Smooth muscle cell (in vitro differentiated cells): Measurements from ENCODE around the gene ST8SIA1. TPM values are rescaled to one million over a fixed set of nuclear protein-coding genes. Genes with fewer than 3 reads are reported as not detected.
"Not testable (repeated sequence)": the region's sequence is repeated elsewhere in the genome, so short reads cannot be mapped to it uniquely, and the experiment has no call there.

ENCODE experiments used
- DNase-seq: peaks from one replicate; lab custom pipeline; 2025; ENCODE audit not compliant: unreplicated experiment; lab: John Stamatoyannopoulos, UW
- H2AFZ ChIP-seq: fragments of 200-600 bp; sonication (generic); 2 replicates; pipeline ENCODE4 v1.6.0; 2016; ENCODE audit warnings: antibody characterized with exemption, low read depth, mild to moderate bottlenecking
- H3F3A ChIP-seq: fragments of 200-600 bp; sonication (generic); 2 replicates; pipeline ENCODE4 v1.6.0; 2017; ENCODE audit warnings: antibody characterized with exemption, low read depth
- H3K27ac ChIP-seq: fragments of 200-600 bp; sonication (generic); 2 replicates; pipeline ENCODE4 v1.5.1; 2016; ENCODE audit warnings: low read depth, mild to moderate bottlenecking
- H3K27me3 ChIP-seq: fragments of 200-600 bp; sonication (generic); 2 replicates; pipeline ENCODE4 v1.6.1; 2016; ENCODE audit warnings: low read depth, mild to moderate bottlenecking
- H3K36me3 ChIP-seq: fragments of 200-600 bp; sonication (generic); 2 replicates; pipeline ENCODE4 v1.5.1; 2016; ENCODE audit warnings: low read depth
- H3K4me1 ChIP-seq: fragments of 200-600 bp; sonication (generic); 2 replicates; pipeline ENCODE4 v1.5.1; 2016; ENCODE audit warnings: low read depth
- H3K4me2 ChIP-seq: fragments of 200-600 bp; sonication (generic); 2 replicates; pipeline ENCODE4 v1.6.0; 2016; ENCODE audit warnings: mild to moderate bottlenecking
- H3K4me3 ChIP-seq: fragments of 200-600 bp; sonication (generic); 2 replicates; pipeline ENCODE4 v1.5.1; 2016; ENCODE audit warnings: mild to moderate bottlenecking
- H3K79me2 ChIP-seq: fragments of 200-600 bp; sonication (generic); 2 replicates; pipeline ENCODE4 v1.6.0; 2016; ENCODE audit warnings: low read depth, mild to moderate bottlenecking
- H3K9ac ChIP-seq: fragments of 200-600 bp; sonication (generic); 2 replicates; pipeline ENCODE4 v1.6.0; 2016; ENCODE audit warnings: low read depth
- H3K9me3 ChIP-seq: fragments of 200-600 bp; sonication (generic); replicated peaks from 2 replicates; pipeline ENCODE4 v1.5.1; 2016; ENCODE audit warnings: low read depth
- H4K20me1 ChIP-seq: fragments of 200-600 bp; sonication (generic); 2 replicates; pipeline ENCODE4 v1.6.0; 2016; ENCODE audit warnings: low read depth
- WGBS: methylation state at CpG from one replicate; pipeline ENCODE4 v1.1.7; 2016; ENCODE audit warnings: low lambda C conversion rate; 5-methylcytosine and 5-hydroxymethylcytosine counted together
- polyA plus RNA-seq: library from polyadenylated mRNA; unstranded; fragments of >200 nt; fragmentation: Nextera tagmentation; extraction: Ambion mirVana; gene quantifications from 2 replicates; pipeline ENCODE4 v1.2.1, GENCODE V29; 2016
- total RNA-seq: library from RNA; depleted of rRNA; stranded (reverse); fragments of >200 nt; gene quantifications from 2 replicates; pipeline ENCODE4 v1.2.3, GENCODE V29; 2014
- TF ChIP-seq, protein P1 (sequence below): fragments of 200-600 bp; sonication (generic); IDR thresholded peaks from 2 replicates; pipeline ENCODE4 v1.5.1; 2017; ENCODE audit warnings: borderline replicate concordance, mild to moderate bottlenecking, antibody characterized with exemption; ENCODE audit not compliant: insufficient read depth, poor library complexity, severe bottlenecking

Gene ST8SIA1
- total and polyA plus RNA-seq, 2 experiments from 2014 or later = 3.7 to 5.3 TPM

DNA sequence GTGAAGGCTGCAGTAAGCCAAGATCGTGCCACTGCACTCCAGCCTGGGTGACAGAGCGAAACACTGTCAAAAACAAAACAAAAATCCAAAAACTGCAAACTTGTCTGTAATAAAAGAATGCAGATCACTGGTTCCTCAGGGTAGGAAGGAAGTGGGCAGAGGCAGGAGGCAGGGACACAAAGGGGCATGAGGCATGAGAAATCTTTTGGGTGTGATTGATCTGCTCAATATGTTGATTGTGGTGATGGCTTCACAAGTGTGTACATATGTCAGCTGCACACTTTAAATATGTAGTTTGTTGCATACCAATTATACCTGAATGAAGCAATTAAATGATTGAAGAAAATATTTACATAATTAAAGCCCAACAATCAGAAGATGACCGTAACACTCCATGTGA is 170.9 kb downstream of the ST8SIA1 start:
- Histone ChIP-seq H3K4me3 (no peak overlapping the region), H2AFZ (no peak overlapping the region), H3K36me3 (no peaks in the 10 kb centered on the region), H4K20me1 (no peaks in the 10 kb centered on the region), H3K4me2 (no peak overlapping the region), H3K9me3 (no peaks in the 10 kb centered on the region), H3K79me2 (no peaks in the 10 kb centered on the region), H3F3A (no peaks in the 10 kb centered on the region), H3K27ac (no peak overlapping the region), H3K9ac (no peak overlapping the region), H3K27me3 (no peaks in the 10 kb centered on the region), H3K4me1 (no peaks in the 10 kb centered on the region)
- TF ChIP-seq, protein P1, sequence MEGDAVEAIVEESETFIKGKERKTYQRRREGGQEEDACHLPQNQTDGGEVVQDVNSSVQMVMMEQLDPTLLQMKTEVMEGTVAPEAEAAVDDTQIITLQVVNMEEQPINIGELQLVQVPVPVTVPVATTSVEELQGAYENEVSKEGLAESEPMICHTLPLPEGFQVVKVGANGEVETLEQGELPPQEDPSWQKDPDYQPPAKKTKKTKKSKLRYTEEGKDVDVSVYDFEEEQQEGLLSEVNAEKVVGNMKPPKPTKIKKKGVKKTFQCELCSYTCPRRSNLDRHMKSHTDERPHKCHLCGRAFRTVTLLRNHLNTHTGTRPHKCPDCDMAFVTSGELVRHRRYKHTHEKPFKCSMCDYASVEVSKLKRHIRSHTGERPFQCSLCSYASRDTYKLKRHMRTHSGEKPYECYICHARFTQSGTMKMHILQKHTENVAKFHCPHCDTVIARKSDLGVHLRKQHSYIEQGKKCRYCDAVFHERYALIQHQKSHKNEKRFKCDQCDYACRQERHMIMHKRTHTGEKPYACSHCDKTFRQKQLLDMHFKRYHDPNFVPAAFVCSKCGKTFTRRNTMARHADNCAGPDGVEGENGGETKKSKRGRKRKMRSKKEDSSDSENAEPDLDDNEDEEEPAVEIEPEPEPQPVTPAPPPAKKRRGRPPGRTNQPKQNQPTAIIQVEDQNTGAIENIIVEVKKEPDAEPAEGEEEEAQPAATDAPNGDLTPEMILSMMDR = no peak
- no peak for DNase-seq
- WGBS = 98% methylated on average over 3 of the region's 3 CpGs

DNA sequence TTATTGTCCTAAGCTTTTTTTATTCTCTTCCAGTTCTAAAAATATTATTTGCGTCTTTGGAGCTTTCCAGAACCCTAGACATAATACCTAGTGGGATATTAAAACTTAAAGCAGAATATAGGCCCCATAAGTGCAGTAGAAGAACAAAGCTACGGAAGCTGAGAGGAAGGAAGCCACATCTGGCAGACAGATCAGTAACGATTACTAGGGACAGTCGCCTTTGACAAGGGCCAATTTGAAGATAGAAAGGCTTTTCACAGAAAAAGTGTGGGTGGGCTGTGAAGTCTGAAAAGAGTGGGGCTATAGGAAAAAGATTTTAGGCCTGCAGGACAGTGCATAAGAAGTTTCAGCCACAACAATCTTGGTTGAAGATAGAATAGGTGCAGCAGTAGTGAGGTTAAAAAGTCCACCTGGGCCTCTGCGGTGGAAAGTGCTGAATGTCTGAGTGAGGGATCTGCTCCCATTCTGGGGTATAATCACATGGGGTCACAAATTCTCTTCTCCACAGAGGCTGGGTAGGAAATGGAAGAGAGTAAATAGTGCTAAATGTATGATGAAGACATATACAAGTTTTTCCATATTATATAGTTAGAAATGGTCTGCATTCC is 174.0 kb downstream of the ST8SIA1 start:
- H3K27ac ChIP-seq = no peak overlapping the region
- H3F3A ChIP-seq = no peaks in the 10 kb centered on the region
- H3K4me1 ChIP-seq = no peaks in the 10 kb centered on the region
- no peak for DNase-seq
- 34% methylated on average over 5 of the region's 5 CpGs for WGBS
- TF ChIP-seq, protein P1 = no peak
- H3K4me2 ChIP-seq = no peak overlapping the region
- H3K27me3 ChIP-seq = no peaks in the 10 kb centered on the region
- H2AFZ ChIP-seq = peak overlapping the region; percentile 38
- no peak overlapping the region for H3K4me3 ChIP-seq
- H4K20me1 ChIP-seq = no peaks in the 10 kb centered on the region
- no peaks in the 10 kb centered on the region for H3K36me3 ChIP-seq
- H3K9ac ChIP-seq = no peak overlapping the region
- no peaks in the 10 kb centered on the region for H3K9me3 ChIP-seq
- no peaks in the 10 kb centered on the region for H3K79me2 ChIP-seq

DNA sequence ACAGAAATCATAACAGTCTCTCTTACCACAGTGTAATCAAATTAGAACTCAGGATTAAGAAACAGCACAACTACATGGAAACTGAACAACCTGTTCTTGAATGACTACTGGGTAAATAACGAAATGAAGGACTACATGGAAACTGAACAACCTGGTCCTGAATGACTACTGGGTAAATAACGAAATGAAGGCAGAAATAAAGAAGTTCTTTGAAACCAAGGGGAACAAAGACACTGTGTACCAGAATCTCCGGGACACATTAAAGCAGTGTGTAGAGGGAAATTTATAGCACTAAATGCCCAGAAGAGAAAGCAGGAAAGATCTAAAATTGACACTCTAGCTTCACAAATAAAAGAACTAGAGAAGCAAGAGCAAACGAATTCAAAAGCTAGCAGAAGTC is 185.2 kb downstream of the ST8SIA1 start:
- 82% methylated on average over 4 of the region's 4 CpGs for WGBS
- H4K20me1 ChIP-seq, H3K36me3 ChIP-seq, H3K4me1 ChIP-seq, H3K4me3 ChIP-seq, H3K9me3 ChIP-seq, H2AFZ ChIP-seq, H3K4me2 ChIP-seq, H3K27ac ChIP-seq, H3K9ac ChIP-seq, H3K27me3 ChIP-seq, H3F3A ChIP-seq, DNase-seq, H3K79me2 ChIP-seq: not testable (repeated sequence)

DNA sequence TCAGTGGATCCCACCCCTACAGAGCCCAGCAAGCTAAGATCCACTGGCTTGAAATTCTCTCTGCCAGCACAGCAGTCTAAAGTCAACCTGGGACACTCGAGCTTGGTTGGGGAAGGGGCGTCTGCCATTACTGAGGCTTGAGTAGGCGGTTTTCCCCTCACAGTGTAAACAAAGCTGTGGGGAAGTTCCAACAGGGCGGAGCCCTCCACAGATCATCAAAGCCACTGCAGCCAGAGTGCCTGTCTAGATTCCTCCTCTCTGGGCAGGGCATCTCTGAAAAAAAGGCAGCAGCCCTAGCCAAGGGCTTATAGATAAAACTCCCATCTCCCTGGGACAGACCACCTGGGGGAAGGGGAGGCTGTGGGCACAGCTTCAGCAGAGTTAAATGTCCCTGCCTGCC is 187.8 kb downstream of the ST8SIA1 start:
- WGBS = 89% methylated on average over 4 of the region's 4 CpGs
- not testable (repeated sequence) for H4K20me1 ChIP-seq

More for the DNA sequence above, 187.8 kb downstream of the ST8SIA1 start:
- H2AFZ ChIP-seq, H3F3A ChIP-seq, H3K27ac ChIP-seq, H3K9ac ChIP-seq, H3K27me3 ChIP-seq, H3K79me2 ChIP-seq, H3K4me1 ChIP-seq, H3K4me2 ChIP-seq, H3K9me3 ChIP-seq, DNase-seq, H3K4me3 ChIP-seq, H3K36me3 ChIP-seq: not testable (repeated sequence)

Other genes with a start within 250 kb of the ST8SIA1 start
- 10.6 and 13.2 TPM in 2 replicates for gene C2CD5, start 209.8 kb upstream of the ST8SIA1 start, total RNA-seq
- 4.8 and 6.4 TPM in 2 replicates for gene C2CD5, start 209.8 kb upstream of the ST8SIA1 start, polyA plus RNA-seq